HepG2 (cell line): Measurements from ENCODE around the gene AUNIP. TPM values are rescaled to one million over a fixed set of nuclear protein-coding genes. Genes with fewer than 3 reads are reported as not detected.

Experiments
- CREBL2 ChIP-seq: sonication (generic); formaldehyde crosslinking; IDR thresholded peaks from 2 replicates; pipeline ENCODE4 v1.8.1; 2023; ENCODE audit warnings: missing genetic modification reagents, mild to moderate bottlenecking, borderline replicate concordance
- EEA1 ChIP-seq: sonication (generic); formaldehyde crosslinking; IDR thresholded peaks from 2 replicates; pipeline ENCODE4 v1.5.1; 2020; ENCODE audit warnings: mild to moderate bottlenecking, missing genetic modification reagents, borderline replicate concordance
- EP300 ChIP-seq, 3 experiments: sonication (generic) in 1 of 3; formaldehyde crosslinking in 1 of 3; IDR thresholded peaks; 2 replicates each; pipeline versions ENCODE4 v1.5.1 to v1.6.1; 2011 to 2020; ENCODE audit warnings: low read depth in 2 of 3, low read length in 2 of 3, borderline replicate concordance in 1 of 3, improper control_type of control experiment in 1 of 3, mild to moderate bottlenecking in 1 of 3, missing genetic modification reagents in 1 of 3, moderate library complexity in 1 of 3
- ESRRA ChIP-seq: sonication (generic); formaldehyde crosslinking; IDR thresholded peaks from 2 replicates; pipeline ENCODE4 v1.5.1; 2020; ENCODE audit warnings: mild to moderate bottlenecking, low read depth, missing genetic modification reagents
- HNF4A ChIP-seq: sonication (generic); formaldehyde crosslinking; IDR thresholded peaks from 2 replicates; pipeline ENCODE4 v1.4.0; 2020; ENCODE audit warnings: missing genetic modification reagents
- IKZF1 ChIP-seq: fragments of 450-650 bp; IDR thresholded peaks from 2 replicates; pipeline ENCODE4 v1.7.1; 2016
- IKZF4 ChIP-seq: sonication (generic); formaldehyde crosslinking; IDR thresholded peaks from 2 replicates; pipeline ENCODE4 v1.5.1; 2020; ENCODE audit warnings: borderline replicate concordance, mild to moderate bottlenecking, low read depth, missing genetic modification reagents; ENCODE audit errors: not compliant biosample characterization
- KAT8 ChIP-seq: IDR thresholded peaks from 2 replicates; pipeline ENCODE4 v1.6.1; 2016; ENCODE audit warnings: missing genetic modification reagents, missing compliant biosample characterization
- MBNL3 ChIP-seq: fragments of 250-450 bp; sonication (Bioruptor Pico); conservative IDR thresholded peaks from 2 replicates; pipeline ENCODE4 v1.8.0; 2022; ENCODE audit warnings: mild to moderate bottlenecking, inconsistent platforms
- PCBP2 ChIP-seq: fragments of 200-400 bp; formaldehyde crosslinking; optimal IDR thresholded peaks from 2 replicates; pipeline ENCODE3; 2018; ENCODE audit warnings: low read length, low read depth; ENCODE audit not compliant: poor library complexity, severe bottlenecking
- ZFP90 ChIP-seq: sonication (generic); formaldehyde crosslinking; IDR thresholded peaks from 2 replicates; pipeline ENCODE4 v1.8.0; 2022; ENCODE audit warnings: missing genetic modification reagents, mild to moderate bottlenecking, inconsistent platforms, borderline replicate concordance
- ZNF121 ChIP-seq: sonication (generic); formaldehyde crosslinking; IDR thresholded peaks from 2 replicates; pipeline ENCODE4 v1.5.0; 2020; ENCODE audit warnings: mild to moderate bottlenecking, missing genetic modification reagents
- ZNF773 ChIP-seq: sonication (generic); formaldehyde crosslinking; IDR thresholded peaks from 2 replicates; pipeline ENCODE4 v1.4.0; 2020; ENCODE audit warnings: missing genetic modification reagents, borderline replicate concordance
- polyA plus RNA-seq, 8 experiments: library from polyadenylated mRNA; depleted of rRNA in 3 of 8; stranded (reverse) in 7 of 8; unstranded in 1 of 8; fragments of >200 nt; fragmentation: Illumina TruSeq in 4 of 8; extraction: Trizol in 4 of 8; gene quantifications; 2 replicates each; pipeline versions ENCODE4 v1.2.1 to v1.2.3, GENCODE V29; 2011 to 2016; ENCODE audit warnings: low read depth in 4 of 8, missing spikeins in 1 of 8, mixed read lengths in 1 of 8; ENCODE audit not compliant: insufficient read depth in 1 of 8
- total RNA-seq, 5 experiments: library from RNA; depleted of rRNA; stranded (reverse); fragments of >200 nt; fragmentation: Illumina TruSeq; extraction: Trizol; gene quantifications; 2 replicates each; pipeline ENCODE4 v1.2.3, GENCODE V29; 2016; ENCODE audit warnings: low read depth in 1 of 5
- TF ChIP-seq, protein P1 (sequence below): sonication (generic); formaldehyde crosslinking; IDR thresholded peaks from 2 replicates; pipeline ENCODE4 v1.4.0; 2020; ENCODE audit warnings: missing genetic modification reagents, borderline replicate concordance
- TF ChIP-seq, protein P2 (sequence below): sonication (generic); formaldehyde crosslinking; IDR thresholded peaks from 2 replicates; pipeline ENCODE4 v1.4.0; 2020; ENCODE audit warnings: missing genetic modification reagents

The AUNIP gene
- total and polyA plus RNA-seq, 2 of the 13 experiments (the other 11 are each of a cell fraction or from before 2014, with no cell fraction given), result 3.8 to 12.3 TPM

GRCh38 chr1:25792115-25792514 is 67.1 kb downstream of the AUNIP start (continued):
- no peak for TF ChIP-seq MBNL3 (CRISPR knock-in tag)
- TF ChIP-seq, protein P1, sequence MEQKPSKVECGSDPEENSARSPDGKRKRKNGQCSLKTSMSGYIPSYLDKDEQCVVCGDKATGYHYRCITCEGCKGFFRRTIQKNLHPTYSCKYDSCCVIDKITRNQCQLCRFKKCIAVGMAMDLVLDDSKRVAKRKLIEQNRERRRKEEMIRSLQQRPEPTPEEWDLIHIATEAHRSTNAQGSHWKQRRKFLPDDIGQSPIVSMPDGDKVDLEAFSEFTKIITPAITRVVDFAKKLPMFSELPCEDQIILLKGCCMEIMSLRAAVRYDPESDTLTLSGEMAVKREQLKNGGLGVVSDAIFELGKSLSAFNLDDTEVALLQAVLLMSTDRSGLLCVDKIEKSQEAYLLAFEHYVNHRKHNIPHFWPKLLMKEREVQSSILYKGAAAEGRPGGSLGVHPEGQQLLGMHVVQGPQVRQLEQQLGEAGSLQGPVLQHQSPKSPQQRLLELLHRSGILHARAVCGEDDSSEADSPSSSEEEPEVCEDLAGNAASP (CRISPR knock-in tag), result peak; percentile 70; the same call in 1 of the 2 replicates
- TF ChIP-seq ZNF121 (CRISPR knock-in tag), result peak; percentile 95
- no peak for TF ChIP-seq ESRRA
- no peak for TF ChIP-seq IKZF4
- no peak for TF ChIP-seq PCBP2
- TF ChIP-seq IKZF1, result no peak
- TF ChIP-seq, protein P2, sequence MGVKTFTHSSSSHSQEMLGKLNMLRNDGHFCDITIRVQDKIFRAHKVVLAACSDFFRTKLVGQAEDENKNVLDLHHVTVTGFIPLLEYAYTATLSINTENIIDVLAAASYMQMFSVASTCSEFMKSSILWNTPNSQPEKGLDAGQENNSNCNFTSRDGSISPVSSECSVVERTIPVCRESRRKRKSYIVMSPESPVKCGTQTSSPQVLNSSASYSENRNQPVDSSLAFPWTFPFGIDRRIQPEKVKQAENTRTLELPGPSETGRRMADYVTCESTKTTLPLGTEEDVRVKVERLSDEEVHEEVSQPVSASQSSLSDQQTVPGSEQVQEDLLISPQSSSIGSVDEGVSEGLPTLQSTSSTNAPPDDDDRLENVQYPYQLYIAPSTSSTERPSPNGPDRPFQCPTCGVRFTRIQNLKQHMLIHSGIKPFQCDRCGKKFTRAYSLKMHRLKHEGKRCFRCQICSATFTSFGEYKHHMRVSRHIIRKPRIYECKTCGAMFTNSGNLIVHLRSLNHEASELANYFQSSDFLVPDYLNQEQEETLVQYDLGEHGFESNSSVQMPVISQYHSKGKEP (CRISPR knock-in tag), result no peak
- peak; percentile 37; the same call in 1 of the 2 replicates for TF ChIP-seq HNF4A (CRISPR knock-in tag)
- TF ChIP-seq EP300 (IDR thresholded peaks at IDR 0.05; ENCODE audit: low read depth in 2 of 2, low read length in 2 of 2), result peak in 1 of 2 experiments; percentile 10; a peak in 1 of 4 replicates
- no peak for TF ChIP-seq EP300 (CRISPR knock-in tag; IDR thresholded peaks at IDR 0.05; ENCODE audit: borderline replicate concordance)
- no peak for TF ChIP-seq CREBL2 (CRISPR knock-in tag)
- TF ChIP-seq ZNF773 (CRISPR knock-in tag), result no peak
- no peak for TF ChIP-seq KAT8 (CRISPR knock-in tag)
- peak; percentile 29; the same call in 1 of the 2 replicates for TF ChIP-seq ZFP90 (CRISPR knock-in tag)
- no peak for TF ChIP-seq EEA1
